ENCODE data around the gene PCDHGA1.
"Not testable (repeated sequence)": the region's sequence is repeated elsewhere in the genome, so short reads cannot be mapped to it uniquely, and the experiment has no call there.

Gene PCDHGA1

DNA sequence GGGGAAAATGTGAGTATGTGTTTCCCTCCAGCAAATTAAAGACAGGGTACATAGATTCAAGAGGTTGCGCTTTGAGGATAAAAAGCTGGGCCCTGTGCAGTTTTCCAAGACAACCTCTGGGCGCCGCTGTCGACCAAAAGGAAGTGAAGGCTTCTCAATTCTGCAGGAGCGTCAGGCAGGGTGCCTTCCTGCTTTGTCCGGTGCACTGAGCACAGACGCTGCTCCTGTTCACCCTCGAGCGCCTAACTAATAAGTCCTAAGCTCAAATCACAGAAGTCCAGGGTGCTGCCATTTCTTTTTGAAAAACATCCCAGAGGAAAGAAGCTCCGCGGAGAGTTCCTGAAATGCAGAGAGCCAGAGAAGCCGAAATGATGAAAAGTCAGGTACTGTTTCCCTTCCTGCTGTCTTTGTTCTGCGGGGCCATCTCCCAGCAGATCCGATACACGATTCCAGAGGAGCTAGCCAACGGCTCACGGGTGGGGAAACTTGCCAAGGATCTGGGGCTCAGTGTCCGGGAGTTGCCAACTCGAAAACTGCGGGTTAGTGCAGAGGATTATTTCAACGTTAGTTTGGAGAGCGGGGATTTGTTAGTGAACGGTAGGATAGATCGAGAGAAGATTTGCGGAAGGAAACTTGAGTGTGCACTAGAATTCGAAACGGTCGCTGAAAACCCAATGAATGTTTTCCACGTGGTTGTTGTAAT is 19.8 kb downstream of the PCDHGA1 start, which contains the start of gene PCDHGB1:
Gene PCDHGB1, plus strand, starts transcription at position 183 of the 703 bp plus-strand sequence. Its CDS starts 162 bp downstream, at position 345.
- no peak for DNase-seq (ENCODE audit: low read depth)

DNA sequence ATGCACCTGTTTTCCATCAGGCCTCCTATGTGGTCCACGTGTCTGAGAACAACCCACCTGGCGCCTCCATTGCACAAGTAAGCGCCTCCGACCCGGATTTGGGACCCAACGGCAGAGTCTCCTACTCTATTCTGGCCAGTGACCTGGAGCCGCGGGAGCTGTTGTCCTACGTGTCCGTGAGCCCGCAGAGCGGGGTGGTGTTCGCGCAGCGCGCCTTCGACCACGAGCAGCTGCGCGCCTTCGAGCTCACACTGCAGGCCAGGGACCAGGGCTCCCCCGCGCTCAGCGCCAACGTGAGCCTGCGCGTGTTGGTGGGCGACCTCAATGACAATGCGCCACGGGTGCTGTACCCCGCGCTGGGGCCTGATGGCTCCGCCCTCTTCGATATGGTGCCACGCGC is 21.3 kb downstream of the PCDHGA1 start:
- DNase-seq (ENCODE audit: low read depth), result no peak

DNA sequence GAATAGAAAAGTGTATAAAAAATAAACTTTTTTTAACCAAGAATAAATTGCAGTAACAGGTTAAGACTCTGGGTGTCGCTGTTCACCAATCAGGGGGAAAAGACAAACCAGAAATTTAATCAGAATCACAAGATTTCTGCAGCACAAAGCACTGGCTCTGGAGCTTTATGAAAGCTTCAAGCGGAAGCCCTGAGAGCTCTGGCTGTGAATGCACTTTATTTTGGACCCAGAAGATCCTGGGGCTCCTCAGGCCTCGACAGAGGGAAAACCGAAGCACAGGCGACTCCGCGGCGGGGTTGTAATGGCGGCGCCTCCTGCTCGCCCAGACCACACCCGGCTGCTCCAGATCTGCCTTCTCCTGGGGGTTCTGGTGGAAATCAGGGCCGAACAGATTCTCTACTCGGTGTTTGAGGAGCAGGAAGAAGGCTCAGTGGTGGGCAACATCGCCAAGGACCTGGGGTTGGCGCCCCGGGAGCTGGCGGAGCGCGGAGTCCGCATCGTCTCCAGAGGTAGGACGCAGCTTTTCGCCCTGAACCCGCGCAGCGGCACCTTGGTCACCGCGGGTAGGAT is 24.7 kb downstream of the PCDHGA1 start, which contains the start of gene PCDHGA4:
Gene PCDHGA4, plus strand, starts transcription at position 122 of the 570 bp plus-strand sequence. Its CDS starts 87 bp downstream, at position 209.
- no peak for DNase-seq (ENCODE audit: low read depth)

DNA sequence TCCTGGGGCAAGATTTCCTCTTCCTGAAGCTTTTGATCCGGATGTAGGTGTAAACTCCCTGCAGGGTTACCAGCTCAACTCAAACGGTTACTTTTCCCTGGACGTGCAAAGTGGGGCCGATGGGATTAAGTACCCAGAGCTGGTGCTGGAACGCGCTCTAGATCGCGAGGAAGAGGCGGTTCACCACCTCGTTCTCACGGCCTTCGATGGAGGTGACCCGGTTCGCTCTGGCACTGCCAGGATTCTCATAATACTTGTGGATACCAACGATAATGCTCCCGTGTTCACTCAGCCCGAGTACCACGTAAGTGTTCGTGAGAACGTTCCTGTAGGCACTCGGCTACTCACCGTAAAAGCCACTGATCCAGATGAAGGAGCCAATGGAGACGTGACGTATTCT is 25.3 kb downstream of the PCDHGA1 start:
- DNase-seq (ENCODE audit: low read depth), result no peak

DNA sequence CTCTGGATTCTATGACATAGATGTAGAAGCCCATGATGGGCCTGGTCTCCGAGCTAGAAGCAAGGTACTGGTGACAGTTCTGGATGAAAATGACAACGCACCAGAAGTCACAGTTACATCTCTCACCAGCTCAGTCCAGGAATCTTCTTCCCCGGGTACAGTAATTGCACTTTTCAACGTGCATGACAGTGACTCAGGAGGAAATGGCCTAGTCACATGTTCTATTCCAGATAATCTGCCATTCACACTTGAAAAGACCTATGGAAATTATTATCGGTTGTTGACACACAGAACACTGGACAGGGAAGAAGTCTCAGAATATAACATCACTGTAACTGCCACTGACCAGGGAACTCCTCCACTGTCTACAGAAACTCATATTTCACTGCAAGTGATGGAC is 25.8 kb downstream of the PCDHGA1 start:
- DNase-seq (ENCODE audit: low read depth), result no peak

DNA sequence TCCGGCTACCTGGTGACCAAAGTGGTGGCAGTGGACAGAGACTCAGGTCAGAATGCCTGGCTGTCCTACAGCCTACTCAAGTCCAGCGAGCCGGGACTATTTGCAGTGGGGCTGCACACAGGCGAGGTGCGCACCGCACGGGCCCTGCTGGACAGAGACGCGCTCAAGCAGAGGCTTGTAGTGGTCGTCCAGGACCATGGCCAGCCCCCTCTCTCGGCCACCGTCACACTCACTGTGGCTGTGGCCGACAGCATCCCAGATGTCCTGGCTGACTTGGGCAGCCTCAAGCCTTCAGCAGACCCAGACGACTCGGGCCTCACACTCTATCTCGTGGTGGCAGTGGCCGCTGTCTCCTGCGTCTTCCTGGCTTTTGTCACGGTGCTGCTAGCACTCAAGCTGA is 26.6 kb downstream of the PCDHGA1 start:
- no peak for DNase-seq (ENCODE audit: low read depth)

DNA sequence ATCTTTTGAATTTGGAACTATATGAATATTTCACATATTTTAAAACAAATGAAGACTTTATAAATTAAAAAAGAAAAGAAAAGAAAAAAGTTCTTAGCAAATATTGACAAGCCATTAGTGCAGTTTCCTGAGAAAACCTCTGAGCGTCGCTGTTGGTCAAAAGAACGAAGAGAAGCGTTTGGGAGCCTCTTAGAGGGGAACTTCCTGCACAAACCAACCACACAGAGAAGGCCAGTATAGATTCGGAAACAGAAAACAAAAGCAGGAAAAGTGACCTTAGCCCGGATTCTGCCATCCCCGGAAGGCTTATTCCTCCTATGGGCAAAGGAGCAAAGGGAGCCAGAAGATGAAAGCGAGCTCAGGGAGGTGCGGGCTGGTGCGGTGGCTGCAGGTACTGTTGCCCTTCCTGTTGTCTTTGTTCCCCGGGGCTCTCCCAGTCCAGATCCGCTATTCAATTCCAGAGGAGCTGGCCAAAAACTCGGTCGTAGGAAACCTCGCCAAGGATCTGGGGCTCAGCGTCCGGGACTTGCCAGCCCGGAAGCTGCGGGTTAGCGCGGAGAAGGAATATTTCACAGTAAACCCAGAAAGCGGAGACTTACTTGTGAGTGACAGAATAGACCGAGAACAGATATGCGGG is 29.6 kb downstream of the PCDHGA1 start, which contains the start of gene PCDHGB2:
Gene PCDHGB2, plus strand, starts transcription at position 205 of the 637 bp plus-strand sequence. Its CDS starts 142 bp downstream, at position 347.
- DNase-seq (ENCODE audit: low read depth), result no peak

DNA sequence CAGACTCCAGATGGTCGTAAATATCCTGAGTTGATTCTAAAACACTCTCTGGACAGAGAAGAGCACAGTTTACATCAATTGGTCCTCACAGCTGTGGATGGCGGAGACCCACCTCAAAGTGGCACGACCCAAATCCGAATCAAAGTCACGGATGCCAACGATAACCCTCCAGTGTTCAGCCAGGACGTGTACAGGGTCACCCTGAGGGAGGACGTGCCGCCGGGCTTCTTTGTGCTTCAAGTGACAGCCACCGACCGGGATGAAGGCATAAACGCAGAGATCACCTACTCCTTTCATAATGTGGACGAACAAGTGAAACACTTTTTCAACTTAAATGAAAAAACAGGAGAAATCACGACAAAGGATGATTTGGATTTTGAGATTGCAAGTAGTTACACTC is 30.4 kb downstream of the PCDHGA1 start:
- DNase-seq (ENCODE audit: low read depth), result no peak

DNA sequence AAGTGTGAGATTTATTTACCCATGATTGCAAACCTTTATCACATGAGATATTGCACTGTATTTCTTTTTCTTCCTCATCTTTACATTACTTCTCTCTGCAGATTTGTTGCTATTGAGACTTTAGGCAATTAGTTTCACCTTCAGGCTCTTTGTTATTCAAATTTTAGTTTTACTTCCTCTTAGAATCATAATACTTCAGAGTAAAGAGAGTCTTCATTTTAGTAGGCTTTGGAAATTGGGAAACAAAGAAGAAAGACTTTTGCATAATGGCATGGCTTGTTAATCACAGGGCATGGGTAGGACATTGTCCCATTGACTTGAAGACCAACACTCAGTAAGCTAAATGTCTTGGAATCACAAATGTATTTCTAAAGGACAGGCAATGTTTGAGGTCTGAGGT is 32.4 kb downstream of the PCDHGA1 start:
- DNase-seq (ENCODE audit: low read depth), result no peak

DNA sequence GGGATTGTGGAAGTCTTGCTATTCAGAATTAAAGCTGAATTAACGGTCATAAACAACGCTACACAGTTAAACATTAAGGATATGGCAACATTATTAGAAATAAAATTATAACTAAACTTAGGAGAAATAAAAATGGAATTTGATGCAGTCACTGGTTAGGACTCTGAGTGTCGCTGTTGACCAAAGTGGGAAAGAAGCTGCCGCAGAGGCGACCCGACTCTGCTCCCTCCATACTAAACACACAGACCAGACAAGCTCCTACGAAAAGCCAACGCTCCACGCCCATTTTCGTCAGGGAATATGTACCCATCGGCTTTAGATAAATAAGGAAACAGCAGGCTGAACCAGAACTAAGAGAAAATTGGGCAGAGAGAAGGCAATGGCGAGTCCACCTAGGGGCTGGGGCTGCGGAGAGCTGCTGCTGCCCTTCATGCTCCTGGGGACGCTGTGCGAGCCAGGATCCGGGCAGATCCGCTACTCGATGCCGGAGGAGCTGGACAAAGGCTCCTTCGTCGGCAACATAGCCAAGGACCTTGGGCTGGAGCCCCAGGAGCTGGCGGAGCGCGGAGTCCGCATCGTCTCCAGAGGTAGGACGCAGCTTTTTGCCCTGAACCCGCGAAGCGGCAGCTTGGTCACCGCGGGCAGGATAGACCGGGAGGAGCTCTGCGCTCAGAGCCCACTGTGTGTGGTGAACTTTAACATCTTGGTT is 33.8 kb downstream of the PCDHGA1 start, which contains the start of gene PCDHGA5:
Gene PCDHGA5, plus strand, starts transcription at position 211 of the 709 bp plus-strand sequence. Its CDS starts 169 bp downstream, at position 380.
- no peak for DNase-seq (ENCODE audit: low read depth)

DNA sequence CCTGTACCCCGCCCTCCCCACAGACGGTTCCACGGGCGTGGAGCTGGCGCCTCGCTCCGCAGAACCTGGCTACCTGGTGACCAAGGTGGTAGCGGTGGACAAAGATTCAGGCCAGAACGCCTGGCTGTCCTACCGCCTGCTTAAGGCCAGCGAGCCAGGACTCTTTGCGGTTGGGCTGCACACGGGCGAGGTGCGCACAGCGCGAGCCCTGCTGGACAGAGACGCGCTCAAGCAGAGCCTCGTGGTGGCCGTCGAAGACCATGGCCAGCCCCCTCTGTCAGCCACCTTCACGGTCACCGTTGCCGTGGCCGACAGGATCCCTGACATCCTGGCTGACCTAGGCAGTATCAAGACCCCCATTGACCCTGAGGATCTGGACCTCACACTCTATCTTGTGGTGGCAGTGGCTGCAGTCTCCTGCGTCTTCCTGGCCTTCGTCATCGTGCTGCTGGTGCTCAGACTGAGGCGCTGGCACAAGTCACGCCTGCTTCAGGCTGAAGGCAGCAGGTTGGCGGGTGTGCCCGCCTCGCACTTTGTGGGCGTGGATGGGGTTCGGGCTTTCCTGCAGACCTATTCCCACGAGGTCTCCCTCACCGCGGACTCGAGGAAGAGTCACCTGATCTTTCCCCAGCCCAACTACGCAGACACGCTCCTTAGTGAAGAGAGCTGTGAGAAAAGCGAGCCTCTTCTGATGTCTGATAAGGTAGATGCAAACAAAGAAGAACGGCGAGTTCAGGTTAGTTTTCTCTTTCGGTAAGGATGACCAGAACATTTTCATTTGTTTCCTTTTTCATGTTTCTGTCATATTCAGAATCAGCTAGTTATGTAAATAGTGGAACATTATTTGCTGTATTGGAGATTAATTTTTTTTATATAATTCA is 35.9 kb downstream of the PCDHGA1 start:
- DNase-seq (ENCODE audit: low read depth), result no peak

DNA sequence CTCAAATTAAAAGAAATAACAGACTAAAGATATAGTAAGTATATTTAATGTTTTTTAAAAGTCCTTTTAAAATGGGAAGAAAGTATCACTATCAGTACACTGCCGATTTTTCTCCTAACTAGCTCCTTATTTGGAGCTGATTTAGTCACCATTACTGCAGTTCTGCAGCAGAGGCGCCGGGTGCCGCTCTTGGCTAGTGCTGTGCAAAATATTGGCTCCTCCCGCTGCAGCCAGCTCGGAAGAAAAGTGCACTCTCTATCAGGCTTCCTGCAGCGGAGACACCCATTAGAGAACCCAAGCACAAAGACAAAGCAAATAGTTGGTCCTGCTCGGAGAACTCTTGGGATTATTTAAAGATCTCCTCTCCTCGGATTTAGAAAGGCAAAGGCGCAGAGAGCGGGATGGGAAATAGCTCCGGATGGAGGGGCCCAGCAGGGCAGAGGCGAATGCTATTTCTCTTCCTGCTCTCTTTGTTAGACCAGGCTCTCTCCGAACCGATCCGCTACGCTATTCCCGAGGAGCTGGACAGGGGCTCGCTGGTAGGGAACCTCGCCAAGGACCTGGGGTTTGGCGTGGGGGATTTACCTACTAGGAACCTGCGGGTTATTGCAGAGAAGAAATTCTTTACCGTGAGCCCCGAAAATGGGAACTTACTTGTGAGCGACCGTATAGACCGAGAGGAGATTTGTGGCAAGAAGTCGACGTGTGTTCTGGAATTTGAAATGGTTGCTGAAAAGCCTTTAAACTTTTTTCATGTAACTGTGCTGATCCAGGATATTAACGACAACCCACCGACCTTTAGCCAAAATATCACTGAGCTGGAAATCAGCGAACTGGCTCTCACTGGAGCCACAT is 39.9 kb downstream of the PCDHGA1 start, which contains the start of gene PCDHGB3:
Gene PCDHGB3, plus strand, starts transcription at position 249 of the 855 bp plus-strand sequence. Its CDS starts 153 bp downstream, at position 402.
- no peak for DNase-seq (ENCODE audit: low read depth)

DNA sequence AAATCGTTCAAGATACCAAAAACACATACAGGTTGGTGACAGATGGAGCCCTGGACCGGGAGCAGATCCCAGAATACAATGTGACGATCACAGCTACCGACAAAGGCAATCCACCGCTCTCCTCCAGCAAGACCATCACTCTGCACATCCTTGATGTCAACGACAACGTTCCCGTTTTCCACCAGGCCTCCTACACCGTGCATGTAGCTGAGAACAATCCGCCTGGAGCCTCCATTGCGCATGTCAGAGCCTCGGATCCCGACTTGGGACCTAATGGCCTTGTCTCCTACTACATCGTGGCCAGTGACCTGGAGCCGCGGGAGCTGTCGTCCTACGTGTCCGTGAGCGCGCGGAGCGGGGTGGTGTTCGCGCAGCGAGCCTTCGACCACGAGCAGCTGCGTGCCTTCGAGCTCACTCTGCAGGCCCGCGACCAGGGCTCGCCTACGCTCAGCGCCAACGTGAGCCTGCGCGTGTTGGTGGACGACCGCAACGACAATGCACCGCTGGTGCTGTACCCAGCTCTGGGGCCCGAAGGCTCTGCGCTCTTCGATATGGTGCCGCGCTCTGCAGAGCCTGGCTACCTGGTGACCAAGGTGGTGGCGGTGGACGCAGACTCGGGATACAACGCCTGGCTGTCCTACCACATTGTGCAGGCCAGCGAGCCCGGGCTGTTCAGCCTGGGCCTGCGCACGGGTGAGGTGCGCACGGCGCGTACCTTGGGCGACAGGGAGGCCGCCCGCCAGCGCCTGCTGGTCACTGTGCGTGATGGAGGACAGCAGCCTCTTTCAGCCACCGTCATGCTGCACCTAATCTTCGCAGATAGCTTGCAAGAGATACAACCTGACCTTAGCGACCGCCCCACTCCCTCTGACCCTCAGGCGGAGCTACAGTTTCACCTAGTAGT is 41.5 kb downstream of the PCDHGA1 start:
- DNase-seq (ENCODE audit: low read depth), result no peak

DNA sequence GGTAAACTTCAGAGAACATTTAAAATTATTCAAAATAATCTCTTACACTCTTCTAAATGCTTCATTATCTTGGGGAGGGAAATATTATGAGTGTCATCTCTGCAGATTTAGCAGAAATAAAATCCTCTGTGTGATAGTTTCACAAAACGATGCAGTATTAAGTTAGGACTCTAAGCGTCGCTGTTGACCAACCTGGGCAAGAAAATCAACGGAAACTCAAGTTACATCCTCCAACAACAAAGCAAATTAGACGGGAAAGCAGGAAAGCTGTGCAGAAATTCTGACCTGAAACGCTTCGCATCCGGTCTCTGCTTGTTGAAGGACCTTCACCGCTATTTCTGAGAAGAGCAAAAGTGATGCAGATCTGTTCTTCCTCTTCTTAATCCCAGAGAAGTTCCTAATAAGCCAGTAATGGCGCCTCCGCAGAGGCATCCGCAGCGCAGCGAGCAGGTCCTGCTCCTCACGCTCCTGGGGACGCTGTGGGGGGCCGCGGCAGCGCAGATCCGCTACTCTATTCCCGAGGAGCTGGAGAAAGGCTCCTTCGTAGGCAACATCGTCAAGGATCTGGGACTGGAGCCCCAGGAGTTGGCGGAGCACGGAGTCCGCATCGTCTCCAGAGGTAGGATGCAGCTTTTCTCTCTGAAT is 43.5 kb downstream of the PCDHGA1 start, which contains the start of gene PCDHGA6:
Gene PCDHGA6, plus strand, starts transcription at position 219 of the 645 bp plus-strand sequence. Its CDS starts 193 bp downstream, at position 412.
- DNase-seq (ENCODE audit: low read depth), result no peak

DNA sequence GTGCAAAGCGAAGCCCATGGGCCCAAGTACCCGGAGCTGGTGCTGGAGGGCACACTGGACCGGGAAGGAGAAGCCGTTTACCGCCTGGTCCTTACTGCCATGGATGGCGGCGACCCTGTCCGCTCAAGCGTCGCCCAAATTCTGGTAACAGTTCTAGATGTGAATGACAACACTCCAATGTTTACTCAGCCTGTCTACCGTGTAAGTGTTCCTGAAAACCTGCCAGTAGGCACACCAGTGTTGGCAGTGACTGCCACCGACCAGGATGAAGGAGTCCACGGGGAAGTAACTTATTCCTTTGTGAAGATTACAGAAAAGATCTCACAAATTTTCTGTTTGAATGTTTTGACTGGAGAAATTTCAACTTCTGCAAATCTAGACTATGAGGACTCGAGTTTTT is 44.3 kb downstream of the PCDHGA1 start:
- DNase-seq (ENCODE audit: low read depth), result no peak

DNA sequence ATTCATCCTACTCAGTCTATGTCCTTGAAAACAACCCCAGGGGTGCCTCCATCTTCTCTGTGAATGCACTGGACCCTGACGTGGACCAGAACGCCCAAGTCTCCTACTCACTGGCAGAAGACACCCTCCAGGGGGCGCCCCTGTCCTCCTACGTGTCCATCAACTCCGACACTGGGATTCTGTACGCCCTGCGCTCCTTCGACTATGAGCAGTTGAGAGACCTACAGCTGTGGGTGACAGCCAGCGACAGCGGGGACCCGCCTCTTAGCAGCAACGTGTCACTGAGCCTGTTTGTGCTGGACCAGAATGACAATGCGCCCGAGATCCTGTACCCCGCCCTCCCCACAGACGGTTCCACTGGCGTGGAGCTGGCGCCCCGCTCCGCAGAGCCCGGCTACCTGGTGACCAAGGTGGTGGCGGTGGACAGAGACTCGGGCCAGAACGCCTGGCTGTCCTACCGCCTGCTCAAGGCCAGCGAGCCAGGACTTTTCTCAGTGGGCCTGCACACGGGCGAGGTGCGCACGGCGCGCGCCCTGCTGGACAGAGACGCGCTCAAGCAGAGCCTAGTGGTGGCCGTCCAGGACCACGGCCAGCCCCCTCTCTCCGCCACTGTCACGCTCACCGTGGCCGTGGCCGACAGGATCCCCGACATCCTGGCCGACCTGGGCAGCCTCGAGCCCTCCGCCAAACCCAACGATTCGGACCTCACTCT is 45.3 kb downstream of the PCDHGA1 start:
- DNase-seq (ENCODE audit: low read depth), result not testable (repeated sequence)

DNA sequence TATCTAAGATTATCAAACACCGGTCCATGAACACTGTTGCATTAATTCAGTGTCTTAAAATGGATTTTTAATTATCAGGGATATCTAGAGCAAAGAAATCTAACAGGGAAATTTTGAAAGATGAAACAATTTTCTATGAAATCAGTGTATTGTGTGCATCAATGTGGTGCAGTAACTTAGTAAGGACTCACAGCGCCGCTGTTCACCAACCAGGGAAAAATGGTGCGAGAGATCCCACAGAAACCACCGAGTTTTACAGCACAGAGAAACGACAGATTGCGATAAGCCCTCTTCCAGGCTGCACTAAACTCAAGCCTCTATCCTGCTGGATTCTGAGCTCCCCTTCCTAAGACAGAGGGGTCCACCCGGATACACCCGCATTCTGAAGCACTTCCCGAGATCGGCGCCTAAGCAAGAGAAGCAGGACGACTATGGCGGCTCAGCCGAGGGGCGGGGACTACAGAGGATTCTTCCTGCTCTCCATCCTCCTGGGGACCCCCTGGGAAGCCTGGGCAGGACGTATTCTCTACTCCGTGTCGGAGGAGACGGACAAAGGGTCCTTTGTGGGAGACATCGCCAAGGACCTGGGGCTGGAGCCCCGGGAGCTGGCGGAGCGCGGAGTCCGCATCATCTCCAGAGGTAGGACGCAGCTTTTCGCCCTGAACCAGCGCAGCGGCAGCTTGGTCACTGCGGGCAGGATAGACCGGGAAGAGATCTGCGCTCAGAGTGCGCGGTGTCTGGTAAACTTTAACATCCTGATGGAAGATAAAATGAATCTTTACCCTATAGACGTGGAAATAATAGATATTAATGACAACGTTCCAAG is 52.4 kb downstream of the PCDHGA1 start, which contains the start of gene PCDHGA7:
Gene PCDHGA7, plus strand, starts transcription at position 274 of the 826 bp plus-strand sequence. Its CDS starts 158 bp downstream, at position 432.
- no peak for DNase-seq (ENCODE audit: low read depth)
